Epithelial cell of prostate (primary cell): ENCODE results near the gene TRIM27.
"Not testable (repeated sequence)": the region's sequence is repeated elsewhere in the genome, so short reads cannot be mapped to it uniquely, and the experiment has no call there.

ENCODE experiments used
- DNase-seq: peaks from one replicate; pipeline ENCODE4 v3.0.0-alpha.2; 2011; ENCODE audit warnings: low read depth, low spot score
- H3K27ac ChIP-seq: fragments of 450-650 bp; 2 replicates; pipeline ENCODE4 v1.5.1; 2017; ENCODE audit warnings: mild to moderate bottlenecking

The TRIM27 gene

GRCh38 chr6:28943557-28944411 is 20.0 kb upstream of the TRIM27 start:
- H3K27ac ChIP-seq = peak overlapping the region; percentile 73
- DNase-seq = no peak

GRCh38 chr6:28943223-28943556 is 19.4 kb upstream of the TRIM27 start:
- no peak overlapping the region for H3K27ac ChIP-seq
- DNase-seq = no peak

- H3K27ac ChIP-seq = peak overlapping the region; percentile 79
Observed at GRCh38 chr6:28941684-28942448, 18.1 kb upstream of the TRIM27 start.

GRCh38 chr6:28940858-28941683 is 17.3 kb upstream of the TRIM27 start:
- DNase-seq = no peak
- H3K27ac ChIP-seq = peak overlapping the region; percentile 79

More at GRCh38 chr6:28941684-28942448, 18.1 kb upstream of the TRIM27 start:
- no peak for DNase-seq

GRCh38 chr6:28940294-28940857 is 16.6 kb upstream of the TRIM27 start:
- H3K27ac ChIP-seq = peak overlapping the region; percentile 79
- DNase-seq = no peak

GRCh38 chr6:28933069-28933468 is 9.3 kb upstream of the TRIM27 start:
- H3K27ac ChIP-seq = no peak overlapping the region
- no peak for DNase-seq

GRCh38 chr6:28929887-28930620 is 6.3 kb upstream of the TRIM27 start:
- H3K27ac ChIP-seq = no peak overlapping the region
- DNase-seq = no peak

- DNase-seq, H3K27ac ChIP-seq: not testable (repeated sequence)
Observed at GRCh38 chr6:28929339-28929738, 5.6 kb upstream of the TRIM27 start.

- H3K27ac ChIP-seq = no peak overlapping the region
- no peak for DNase-seq
Observed at GRCh38 chr6:28927846-28928245, 4.1 kb upstream of the TRIM27 start.

- no peak for DNase-seq
- peak overlapping the region; percentile 83 for H3K27ac ChIP-seq
Observed at GRCh38 chr6:28922821-28923317, 916 bp downstream of the TRIM27 start.

- DNase-seq = peak; percentile 78
- peak overlapping the region; percentile 83 for H3K27ac ChIP-seq
Observed at GRCh38 chr6:28922004-28922820, 1.6 kb downstream of the TRIM27 start.

GRCh38 chr6:28920281-28920680 is 3.5 kb downstream of the TRIM27 start:
- DNase-seq = no peak
- peak overlapping the region; percentile 30 for H3K27ac ChIP-seq

- no peak for DNase-seq
- no peak overlapping the region for H3K27ac ChIP-seq
Observed at GRCh38 chr6:28914941-28915340, 8.8 kb downstream of the TRIM27 start.

- DNase-seq = peak; percentile 75
- peak overlapping the region; percentile 65 for H3K27ac ChIP-seq
Observed at GRCh38 chr6:28910901-28911690, 12.7 kb downstream of the TRIM27 start.

GRCh38 chr6:28907394-28907793 is 16.4 kb downstream of the TRIM27 start:
- no peak for DNase-seq
- no peak overlapping the region for H3K27ac ChIP-seq

- no peak for DNase-seq
- no peak overlapping the region for H3K27ac ChIP-seq
Observed at GRCh38 chr6:28906669-28907068, 17.1 kb downstream of the TRIM27 start.

- DNase-seq = no peak
- no peak overlapping the region for H3K27ac ChIP-seq
Observed at GRCh38 chr6:28903686-28904085, 20.1 kb downstream of the TRIM27 start.

- no peak for DNase-seq
- no peak overlapping the region for H3K27ac ChIP-seq
Observed at GRCh38 chr6:28901831-28902230, 22.0 kb downstream of the TRIM27 start.
